ENCODE data around the gene IGBP1.

The IGBP1 gene

DNA sequence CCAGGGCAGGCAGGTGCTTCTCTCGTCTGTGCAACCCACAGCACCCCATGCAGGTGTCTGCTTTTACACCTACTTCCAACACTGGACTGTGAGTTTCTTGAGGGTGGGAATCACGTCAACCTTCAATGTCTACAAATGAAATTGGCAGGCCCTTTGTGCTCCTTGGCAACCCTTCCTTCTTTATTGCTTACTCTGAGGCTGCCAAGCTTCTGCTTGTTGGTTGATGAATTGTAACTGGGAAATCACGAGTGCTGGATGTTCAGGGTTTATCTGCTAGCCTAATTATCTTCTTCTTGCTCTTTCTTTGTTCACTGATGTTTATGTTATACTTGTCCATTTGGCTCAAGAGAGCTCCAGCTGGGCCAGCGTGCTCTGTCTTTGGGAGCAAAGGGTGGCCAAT is 41.5 kb downstream of the IGBP1 start:
- DNase-seq (ENCODE audit: low spot score): no peak
- no peak for TF ChIP-seq CTCF (conservative IDR thresholded peaks at IDR 0.05; ENCODE audit: low read depth)
- no peak overlapping the region for H3K27ac ChIP-seq
- CTCF ChIA-PET: no interaction called here
- POLR2A ChIA-PET (ENCODE audit: low non-redundant PET): no interaction called here

DNA sequence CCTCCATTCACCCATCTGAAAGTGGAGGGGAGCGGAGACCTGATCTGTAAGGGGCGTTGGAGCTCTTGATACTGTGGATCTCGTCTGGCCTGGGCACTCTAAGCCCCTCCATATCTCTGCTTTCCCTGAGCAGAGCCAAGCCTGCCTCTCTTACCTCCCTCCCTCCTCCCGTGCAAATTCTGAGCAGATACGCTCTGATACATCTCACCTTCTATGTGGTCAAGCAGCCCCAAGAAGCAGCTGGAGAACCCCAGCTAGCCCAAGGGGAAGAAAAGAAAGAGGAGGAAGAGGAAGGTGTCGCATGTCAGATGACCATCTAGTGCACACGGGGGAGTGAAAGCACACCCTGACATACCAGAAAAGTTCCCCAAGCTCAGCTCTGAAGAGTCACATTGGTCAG is 42.1 kb downstream of the IGBP1 start:
- H3K27ac ChIP-seq: no peak overlapping the region
- ChIA-PET CTCF (no interaction called here), POLR2A (ENCODE audit: low non-redundant PET) (no interaction called here)
- no peak for TF ChIP-seq CTCF (conservative IDR thresholded peaks at IDR 0.05; ENCODE audit: low read depth)
- no peak for DNase-seq (ENCODE audit: low spot score)

DNA sequence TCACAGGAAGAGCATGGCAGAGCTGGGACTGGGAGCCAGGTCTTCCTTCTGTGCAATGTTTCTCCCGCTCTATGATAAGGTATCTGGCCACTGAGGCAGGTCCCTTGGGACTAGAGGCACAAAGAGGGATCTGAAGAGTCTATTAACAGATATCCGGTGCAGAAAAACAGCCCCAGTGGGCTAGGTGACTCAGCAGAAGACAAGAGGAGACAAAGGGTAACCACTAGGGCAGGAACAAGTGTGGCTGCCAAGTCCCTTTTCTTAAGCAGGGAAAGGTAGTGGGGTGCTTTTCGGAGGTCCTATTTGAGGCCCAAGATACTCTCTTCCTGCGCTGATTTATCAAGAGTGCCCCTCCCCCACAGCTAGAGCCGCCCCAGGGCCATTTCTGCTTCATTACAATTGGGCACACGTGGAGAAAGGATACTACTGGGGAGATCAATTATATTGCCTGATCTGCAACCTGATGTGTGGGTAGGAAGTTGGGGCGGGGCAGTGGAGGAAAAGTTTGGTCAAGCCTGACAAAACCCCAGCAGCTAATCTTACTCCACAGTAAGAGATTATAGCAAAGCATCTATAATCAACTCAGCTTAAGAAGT is 43.8 kb downstream of the IGBP1 start, which contains the start of gene DGAT2L6:
TSS of gene DGAT2L6 (plus strand) at position 546 of the 596 bp plus-strand sequence. CDS start 100 bp downstream, outside the sequence.
- POLR2A ChIA-PET (ENCODE audit: low non-redundant PET): no interaction called here
- CTCF ChIA-PET: no interaction called here
- no peak within 1 kb of the TSS for H3K27ac ChIP-seq
- TF ChIP-seq CTCF (conservative IDR thresholded peaks at IDR 0.05; ENCODE audit: low read depth): no peak
- no peak for DNase-seq (ENCODE audit: low spot score)

- ChIA-PET CTCF (no interaction called here), POLR2A (ENCODE audit: low non-redundant PET) (no interaction called here)
- H3K27ac ChIP-seq: no peak overlapping the region
- TF ChIP-seq CTCF (conservative IDR thresholded peaks at IDR 0.05; ENCODE audit: low read depth): no peak
- DNase-seq (ENCODE audit: low spot score): no peak
Measured at GRCh38 chrX:70183091-70183490, 49.8 kb downstream of the IGBP1 start.

GRCh38 chrX:70190225-70190624 is 57.0 kb downstream of the IGBP1 start:
- CTCF ChIA-PET: no interaction called here

GRCh38 chrX:70196961-70197720 is 63.9 kb downstream of the IGBP1 start:
- TF ChIP-seq CTCF (conservative IDR thresholded peaks at IDR 0.05; ENCODE audit: low read depth): peak; percentile 60
- ChIA-PET POLR2A (ENCODE audit: low non-redundant PET) (no interaction called here), CTCF (interaction anchor here (0.5 to 1.8 kb wide), 7 partner anchors 28 to 944 kb away, joined by 3 to 7 read pairs (median 3); no protein-coding TSS in a partner anchor)
- peak; percentile 56 for DNase-seq (ENCODE audit: low spot score)
- H3K27ac ChIP-seq: no peak overlapping the region

More at GRCh38 chrX:70190225-70190624, 57.0 kb downstream of the IGBP1 start:
- H3K27ac ChIP-seq: no peak overlapping the region
- TF ChIP-seq CTCF (conservative IDR thresholded peaks at IDR 0.05; ENCODE audit: low read depth): no peak
- no peak for DNase-seq (ENCODE audit: low spot score)
- POLR2A ChIA-PET (ENCODE audit: low non-redundant PET): no interaction called here
